GM21360 (cell line): ENCODE measurements around the gene CLUH.

ENCODE experiments used
- ATAC-seq: cut with Tn5 transposase; IDR thresholded peaks from one replicate; pipeline ENCODE4 v1.9.1; 2021; ENCODE audit warnings: mild to moderate bottlenecking, moderate library complexity; ENCODE audit not compliant: unreplicated experiment

Gene CLUH

GRCh38 chr17:2711608-2712299 lies at the start of gene CLUH:
Gene CLUH (minus strand): TSS chr17:2711764. CDS start chr17:2711661, 103 bp downstream.
- peak; percentile 68 for ATAC-seq

GRCh38 chr17:2758870-2759269 lies 47.3 kb upstream of the CLUH start:
- no peak for ATAC-seq

GRCh38 chr17:2755891-2756724 lies 44.5 kb upstream of the CLUH start:
- no peak for ATAC-seq

- ATAC-seq, result no peak
Measured at GRCh38 chr17:2751491-2751890, 39.9 kb upstream of the CLUH start.

GRCh38 chr17:2750721-2751120 lies 39.2 kb upstream of the CLUH start:
- ATAC-seq, result no peak

GRCh38 chr17:2749784-2750181 lies 38.2 kb upstream of the CLUH start:
- ATAC-seq, result peak; percentile 48

- ATAC-seq, result no peak
Measured at GRCh38 chr17:2749058-2749783, 37.7 kb upstream of the CLUH start, which contains the start of gene CCDC92B. Gene CCDC92B (minus strand): TSS chr17:2749652. CDS start chr17:2735145, 14,507 bp downstream.

- ATAC-seq, result no peak
Measured at GRCh38 chr17:2745317-2746037, 33.9 kb upstream of the CLUH start.

- ATAC-seq, result no peak
Measured at GRCh38 chr17:2737693-2738092, 26.1 kb upstream of the CLUH start.

GRCh38 chr17:2736956-2737355 lies 25.4 kb upstream of the CLUH start:
- ATAC-seq, result no peak

GRCh38 chr17:2735896-2736295 lies 24.3 kb upstream of the CLUH start:
- no peak for ATAC-seq

- no peak for ATAC-seq
Measured at GRCh38 chr17:2734939-2735338, 23.4 kb upstream of the CLUH start.

GRCh38 chr17:2731807-2732206 lies 20.2 kb upstream of the CLUH start:
- ATAC-seq, result no peak

- ATAC-seq, result no peak
Measured at GRCh38 chr17:2730764-2731353, 19.3 kb upstream of the CLUH start.

- ATAC-seq, result no peak
Measured at GRCh38 chr17:2724784-2725164, 13.2 kb upstream of the CLUH start.

GRCh38 chr17:2723997-2724783 lies 12.6 kb upstream of the CLUH start:
- no peak for ATAC-seq

GRCh38 chr17:2723505-2723996 lies 12.0 kb upstream of the CLUH start:
- ATAC-seq, result no peak

- ATAC-seq, result no peak
Measured at GRCh38 chr17:2722611-2723010, 11.0 kb upstream of the CLUH start.

- no peak for ATAC-seq
Measured at GRCh38 chr17:2721603-2722002, 10.0 kb upstream of the CLUH start.

- no peak for ATAC-seq
Measured at GRCh38 chr17:2719861-2720260, 8.3 kb upstream of the CLUH start.
